GM18861 (cell line): Measurements from ENCODE around the gene PYCARD.
"Not testable (repeated sequence)": the region's sequence is repeated elsewhere in the genome, so short reads cannot be mapped to it uniquely, and the experiment has no call there.

Experiments used
- ATAC-seq: cut with Tn5 transposase; IDR thresholded peaks from one replicate; pipeline ENCODE4 v1.9.1; 2021; ENCODE audit not compliant: unreplicated experiment

The PYCARD gene

GRCh38 chr16:31215287-31216162 lies 13.0 kb upstream of the PYCARD start:
- ATAC-seq: no peak

GRCh38 chr16:31214708-31215286 lies 12.2 kb upstream of the PYCARD start:
- ATAC-seq: no peak

GRCh38 chr16:31213877-31214707 lies 11.5 kb upstream of the PYCARD start, which contains the start of gene TRIM72:
TRIM72 (plus strand) TSS chr16:31214119; CDS start chr16:31214739, 620 bp downstream.
- ATAC-seq: no peak

- ATAC-seq: no peak
These were observed 10.8 kb upstream of the PYCARD start for GRCh38 chr16:31213342-31213741.

GRCh38 chr16:31206776-31207175 lies 4.2 kb upstream of the PYCARD start:
- no peak for ATAC-seq

GRCh38 chr16:31204871-31205666 lies 2.5 kb upstream of the PYCARD start:
- ATAC-seq: no peak

GRCh38 chr16:31201582-31202413 lies 762 bp downstream of the PYCARD start:
- ATAC-seq: no peak

- no peak for ATAC-seq
These were observed 1.6 kb downstream of the PYCARD start for GRCh38 chr16:31200821-31201568.

GRCh38 chr16:31200111-31200510 lies 2.4 kb downstream of the PYCARD start:
- ATAC-seq: not testable (repeated sequence)

- ATAC-seq: no peak
These were observed 3.0 kb downstream of the PYCARD start for GRCh38 chr16:31199430-31200041.

GRCh38 chr16:31198207-31198882 lies 4.2 kb downstream of the PYCARD start:
- ATAC-seq: no peak

GRCh38 chr16:31196324-31197088 lies 6.1 kb downstream of the PYCARD start:
- ATAC-seq: no peak

- not testable (repeated sequence) for ATAC-seq
These were observed 6.7 kb downstream of the PYCARD start for GRCh38 chr16:31195861-31196260.

- no peak for ATAC-seq
These were observed 7.7 kb downstream of the PYCARD start for GRCh38 chr16:31194898-31195297.

GRCh38 chr16:31193874-31194273 lies 8.7 kb downstream of the PYCARD start:
- no peak for ATAC-seq

GRCh38 chr16:31192856-31193642 lies 9.5 kb downstream of the PYCARD start:
- no peak for ATAC-seq
